Measurements from ENCODE around the gene UGT2B17.
"Not testable (repeated sequence)": the region's sequence is repeated elsewhere in the genome, so short reads cannot be mapped to it uniquely, and the experiment has no call there.

UGT2B17 gene

DNA sequence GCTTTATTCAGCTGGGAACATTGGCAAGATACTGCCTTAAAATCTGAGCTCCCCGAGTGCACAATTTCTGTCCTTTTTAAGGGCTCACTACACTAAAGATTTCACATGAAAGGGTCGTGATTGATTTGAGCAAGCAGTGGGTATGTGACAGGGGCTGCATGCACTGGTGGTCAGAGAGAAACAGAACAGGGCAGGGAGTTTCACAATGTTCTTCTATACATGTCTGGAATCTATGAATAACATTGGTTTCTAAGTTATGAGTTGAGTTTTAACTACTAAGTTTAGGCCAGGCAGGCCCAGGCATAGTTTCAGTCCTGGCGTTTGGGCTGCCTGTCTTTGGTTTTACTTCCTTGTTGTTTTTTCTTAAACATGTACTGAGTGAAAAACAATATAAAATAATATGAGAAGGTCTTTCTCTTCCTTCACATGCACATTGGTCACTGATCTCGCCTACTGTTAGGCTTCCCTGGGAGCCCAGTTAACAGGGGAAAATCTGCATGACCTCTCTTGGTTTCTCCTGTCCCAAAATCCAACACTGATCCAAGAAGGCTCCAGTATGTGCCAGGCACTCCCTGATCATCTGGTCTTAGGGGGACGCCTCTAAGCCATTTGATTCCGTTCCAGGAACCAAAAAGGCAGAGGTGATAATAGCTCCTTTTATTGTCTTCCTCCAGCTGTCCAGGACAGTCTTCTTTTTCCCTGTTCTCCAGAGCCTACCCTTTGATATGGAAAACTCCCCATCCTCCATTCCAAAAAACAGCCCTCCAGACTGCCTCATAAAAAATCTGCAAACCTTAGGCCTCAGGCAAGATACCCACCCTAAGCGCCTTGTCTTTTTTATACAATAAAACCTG is at the start of gene UGT2B17:
Gene UGT2B17 (minus strand): TSS at position 51 of the 854 bp plus-strand sequence. CDS start 7,838 bp downstream, outside the sequence.
- DNase-seq (ENCODE audit: low read depth in 2 of 2) = no peak

DNA sequence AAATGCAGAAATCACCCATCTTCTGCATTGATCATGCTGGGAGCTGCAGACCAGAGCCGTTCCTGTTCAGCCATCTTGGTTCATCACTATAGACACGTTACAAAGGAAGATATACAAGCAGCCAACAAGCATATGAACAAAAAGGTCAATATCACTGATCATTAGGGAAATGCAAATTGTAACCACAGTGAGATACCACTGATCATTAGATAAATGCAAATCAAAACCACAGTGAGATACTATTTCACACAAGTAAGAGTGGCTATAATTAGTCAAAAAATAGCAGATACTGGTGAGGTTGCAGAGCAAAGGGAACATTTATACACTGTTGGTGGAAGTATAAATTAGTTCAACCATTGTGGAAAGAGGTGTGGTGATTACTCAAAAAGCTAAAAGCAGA is 46.6 kb upstream of the UGT2B17 start:
- not testable (repeated sequence) for DNase-seq (ENCODE audit: low read depth in 2 of 2)

DNA sequence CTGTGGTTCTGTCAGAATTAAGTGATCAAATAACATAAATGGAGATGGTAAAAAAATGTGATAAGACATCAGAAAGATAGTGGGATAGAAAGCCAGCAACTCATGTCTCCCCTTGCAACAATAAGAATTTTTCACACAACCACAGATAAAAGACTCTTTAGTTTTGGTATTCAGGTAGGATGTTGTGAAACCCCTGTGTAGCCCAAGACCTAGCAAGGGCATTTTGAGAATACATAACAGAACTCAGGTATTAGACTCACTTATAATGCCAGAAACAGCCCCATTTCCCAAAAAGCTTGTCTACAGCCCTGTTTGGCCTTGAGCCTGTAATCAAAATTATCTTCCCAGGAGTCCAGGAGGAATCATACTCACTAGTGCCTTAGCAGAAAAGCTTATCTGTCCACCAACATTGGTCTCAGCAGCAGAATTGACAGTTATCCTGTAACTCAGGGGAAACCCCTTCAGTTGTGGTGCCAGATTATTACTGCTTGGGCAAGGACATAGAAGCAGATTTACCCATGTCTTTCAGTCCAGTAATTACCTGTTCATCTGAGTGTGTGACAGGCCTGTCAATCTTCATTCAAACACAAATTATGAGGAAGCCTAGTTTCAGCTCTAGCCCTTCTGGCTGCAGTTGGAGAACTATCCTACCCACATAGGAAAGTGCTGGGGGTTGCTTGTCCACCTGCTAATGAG is 41.0 kb upstream of the UGT2B17 start:
- no peak for DNase-seq (ENCODE audit: low read depth in 2 of 2)

DNA sequence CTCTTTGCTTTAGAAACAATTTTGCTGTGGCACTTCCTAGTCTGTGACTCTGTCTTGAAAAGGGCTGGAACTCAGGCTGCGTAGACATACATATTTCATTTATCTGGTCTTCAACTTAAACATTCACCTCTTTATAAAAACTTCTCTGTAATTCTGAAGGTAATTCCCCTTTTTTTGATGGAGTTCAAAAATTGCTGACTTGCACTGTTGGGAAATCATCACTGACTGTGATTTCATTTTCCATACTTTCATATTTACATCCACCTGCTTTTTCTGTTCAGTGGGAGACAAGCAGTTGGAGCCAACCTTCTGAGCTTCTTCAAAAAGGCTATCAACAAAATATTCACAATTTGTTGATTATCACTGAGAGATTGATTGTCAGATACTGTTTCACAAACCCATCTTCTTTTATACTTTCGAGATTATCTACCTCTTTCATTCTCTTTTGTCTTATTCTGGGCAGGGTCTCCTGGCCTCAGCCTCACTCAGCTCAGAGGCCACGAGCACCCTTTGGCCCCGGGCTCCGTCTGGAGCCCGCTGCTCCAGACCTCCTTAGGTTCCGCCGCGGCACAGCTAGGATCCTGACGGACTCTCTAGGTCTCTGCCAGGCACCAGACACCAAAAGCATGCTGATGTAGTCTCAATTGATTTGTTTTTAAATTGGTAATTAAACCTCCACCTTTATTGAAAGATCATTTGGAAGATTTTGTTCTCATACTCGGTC is 39.7 kb upstream of the UGT2B17 start:
- DNase-seq (ENCODE audit: low read depth in 2 of 2) = no peak

- no peak for DNase-seq (ENCODE audit: low read depth in 2 of 2)
These were observed 37.6 kb upstream of the UGT2B17 start for GRCh38 chr4:68613752-68614151.

- DNase-seq (ENCODE audit: low read depth in 2 of 2) = no peak
These were observed 30.1 kb upstream of the UGT2B17 start for GRCh38 chr4:68606240-68606639.

DNA sequence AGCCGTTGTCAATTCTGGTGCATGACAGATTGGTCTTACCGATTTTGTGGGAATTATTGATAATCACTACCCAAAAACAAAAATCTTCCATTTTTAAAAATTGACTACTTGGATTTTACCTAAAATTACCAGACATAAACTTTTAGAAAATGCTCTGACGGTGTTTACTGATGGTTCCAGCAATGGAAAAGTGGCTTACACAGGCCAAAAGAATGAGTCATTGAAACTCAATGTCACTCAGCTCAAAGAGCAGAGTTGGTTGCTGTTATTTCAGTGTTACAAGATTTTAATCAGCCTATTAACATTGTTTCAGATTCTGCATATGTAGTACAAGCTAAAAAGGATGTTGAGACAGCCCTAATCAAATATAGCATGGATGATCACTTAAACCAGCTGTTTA is 23.0 kb upstream of the UGT2B17 start:
- no peak for DNase-seq (ENCODE audit: low read depth in 2 of 2)

GRCh38 chr4:68597482-68597881 is 21.4 kb upstream of the UGT2B17 start:
- DNase-seq (ENCODE audit: low read depth in 2 of 2) = no peak

DNA sequence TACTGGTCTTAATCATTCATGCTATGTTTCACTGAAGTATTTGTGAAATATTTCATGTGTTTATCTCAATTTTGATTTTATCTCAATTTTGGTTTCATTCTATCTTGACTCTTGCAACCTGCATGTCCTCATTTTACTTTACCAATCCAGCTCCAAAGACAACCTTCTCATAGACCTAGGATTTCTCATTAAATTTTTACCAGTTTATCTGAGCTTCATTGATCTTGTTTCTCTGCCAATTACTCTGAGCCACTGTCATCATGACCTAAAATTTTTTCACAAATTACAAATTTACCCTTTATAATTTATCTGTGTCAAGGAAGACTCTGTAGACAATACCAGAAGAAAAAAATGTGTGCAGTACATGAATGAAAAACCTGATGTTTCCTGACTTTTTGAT is 18.6 kb upstream of the UGT2B17 start:
- no peak for DNase-seq (ENCODE audit: low read depth in 2 of 2)

- no peak for DNase-seq (ENCODE audit: low read depth in 2 of 2)
These were observed 17.0 kb upstream of the UGT2B17 start for GRCh38 chr4:68593112-68593511.

DNA sequence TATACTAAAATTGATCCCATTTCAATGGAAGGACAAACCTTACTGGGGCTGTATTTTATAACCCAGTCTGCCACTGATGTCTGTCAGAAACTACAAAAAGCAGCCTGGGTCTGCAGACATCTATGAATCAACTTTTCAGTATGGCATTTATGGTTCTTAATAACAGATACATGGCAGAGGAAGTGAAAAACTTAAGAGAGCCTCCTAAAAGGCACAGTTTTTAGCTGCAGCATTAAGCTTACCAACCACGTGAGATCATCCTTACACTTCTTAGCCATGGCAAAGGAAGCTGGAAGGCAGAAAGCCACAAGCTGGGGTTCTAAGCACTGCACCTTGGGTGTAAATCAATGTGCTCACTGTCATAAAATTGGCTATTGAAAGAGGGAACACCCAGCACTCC is 16.6 kb upstream of the UGT2B17 start:
- no peak for DNase-seq (ENCODE audit: low read depth in 2 of 2)

GRCh38 chr4:68591204-68591603 is 15.1 kb upstream of the UGT2B17 start:
- DNase-seq (ENCODE audit: low read depth in 2 of 2) = no peak

- no peak for DNase-seq (ENCODE audit: low read depth in 2 of 2)
These were observed 13.7 kb upstream of the UGT2B17 start for GRCh38 chr4:68589790-68590189.

DNA sequence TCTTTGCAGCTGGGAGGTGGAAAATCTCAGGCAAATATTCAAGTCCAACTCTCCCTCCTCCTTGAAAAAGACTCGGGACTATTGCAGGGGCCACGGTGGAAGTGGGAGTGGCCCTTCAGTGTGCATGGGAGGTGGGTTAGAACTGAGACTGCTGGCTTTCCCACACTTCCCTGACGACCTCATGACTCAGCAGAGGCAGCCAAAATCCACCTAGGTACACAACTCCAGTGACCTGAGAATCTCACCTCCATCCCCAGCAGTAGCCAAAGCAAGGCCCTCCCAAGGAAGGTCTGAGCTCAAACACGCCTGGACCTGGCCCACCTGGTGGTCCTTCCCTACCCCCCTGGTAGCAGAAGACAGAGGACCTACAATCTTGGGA is 6.2 kb upstream of the UGT2B17 start:
- DNase-seq (ENCODE audit: low read depth in 2 of 2) = no peak

- no peak for DNase-seq (ENCODE audit: low read depth in 2 of 2)
These were observed 5.5 kb upstream of the UGT2B17 start for GRCh38 chr4:68581383-68582338.

GRCh38 chr4:68577590-68577989 is 1.5 kb upstream of the UGT2B17 start:
- no peak for DNase-seq (ENCODE audit: low read depth in 2 of 2)

DNA sequence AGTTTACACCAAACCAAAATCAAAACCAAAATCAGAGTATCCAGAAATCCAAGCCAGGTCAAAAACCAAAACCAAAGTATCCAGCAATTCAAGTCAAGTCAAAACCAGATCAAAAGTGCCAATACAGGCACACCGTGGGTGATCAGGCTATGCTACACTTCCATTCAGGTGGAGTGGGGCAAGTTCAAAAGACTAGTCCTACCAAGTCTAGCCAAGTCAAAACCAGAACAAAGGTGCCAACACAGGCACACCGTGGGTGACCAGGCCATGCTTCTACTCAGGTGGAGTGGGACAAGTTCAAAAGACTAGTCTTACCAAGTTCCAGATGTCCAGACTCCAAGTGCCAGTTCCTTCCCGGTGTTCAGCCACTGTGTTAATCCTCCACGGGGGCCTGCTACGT is 486 bp downstream of the UGT2B17 start:
- not testable (repeated sequence) for DNase-seq (ENCODE audit: low read depth in 2 of 2)

GRCh38 chr4:68575081-68575480 is 1.0 kb downstream of the UGT2B17 start:
- no peak for DNase-seq (ENCODE audit: low read depth in 2 of 2)

- no peak for DNase-seq (ENCODE audit: low read depth in 2 of 2)
These were observed 3.4 kb downstream of the UGT2B17 start for GRCh38 chr4:68572653-68573170.

DNA sequence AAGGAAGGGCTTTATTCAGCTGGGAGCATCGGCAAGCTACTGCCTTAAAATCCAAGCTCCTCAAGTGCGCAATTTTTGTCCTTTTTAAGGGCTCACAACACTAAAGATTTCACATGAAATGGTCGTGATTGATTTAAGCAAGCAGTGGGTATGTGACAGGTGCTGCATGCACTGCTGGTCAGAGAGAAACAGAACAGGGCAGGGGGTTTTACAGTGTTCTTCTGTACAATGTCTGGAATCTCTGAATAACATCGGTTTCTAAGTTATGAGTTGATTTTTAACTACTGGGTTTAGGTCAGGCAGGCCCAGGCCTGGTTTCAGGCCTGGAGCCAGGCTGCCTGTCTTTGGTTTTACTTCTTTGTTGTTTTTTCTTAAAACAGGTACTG is 6.0 kb downstream of the UGT2B17 start:
- no peak for DNase-seq (ENCODE audit: low read depth in 2 of 2)

DNA sequence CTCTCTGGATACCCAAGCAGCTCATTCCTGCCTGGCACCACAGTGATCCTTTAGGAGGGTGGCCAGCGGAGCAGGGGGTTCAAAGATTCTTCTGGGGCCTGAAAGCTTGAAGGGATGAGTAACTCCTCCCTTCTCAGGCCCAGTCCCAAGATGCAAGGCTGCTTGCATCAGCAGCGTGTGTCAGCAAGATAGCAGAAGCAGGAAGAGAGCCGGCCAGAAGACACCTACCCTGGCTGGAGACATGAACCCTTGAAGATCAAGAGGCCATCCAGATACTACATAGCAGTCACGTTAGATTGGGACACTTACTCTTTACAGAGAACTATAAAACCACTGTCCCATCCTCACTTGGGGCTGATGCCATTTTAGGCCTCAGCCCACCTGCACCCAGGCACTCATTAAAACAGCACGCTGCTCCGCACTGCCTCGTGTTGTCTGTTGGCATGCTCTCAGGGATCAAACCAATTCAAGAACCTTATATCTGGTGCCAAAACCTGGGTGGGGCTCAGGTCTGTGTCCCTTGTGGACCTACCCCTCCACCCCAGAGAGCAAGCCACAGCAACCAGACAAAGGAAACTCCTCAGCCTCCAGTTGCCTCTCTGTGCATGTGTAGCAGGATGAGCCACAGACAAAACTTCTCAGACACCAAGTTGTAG is 6.5 kb downstream of the UGT2B17 start:
- DNase-seq (ENCODE audit: low read depth in 2 of 2) = no peak
